ENCODE data around the gene ARF1. TPM values are rescaled to one million over a fixed set of nuclear protein-coding genes. Genes with fewer than 3 reads are reported as not detected.

ARF1 gene
- total and polyA plus RNA-seq, 8 donors: 267 to 455 (median 301) TPM

- intact Hi-C loops (cut with DNase I): no loop called here
- Histone ChIP-seq H3K27me3 (peaks cover 26 to 90% of the 10 kb centered on the region in 2 donors), H3K9me3 (no peaks in the 10 kb centered on the region), H3K36me3 (no peaks in the 10 kb centered on the region), H3K4me1 (peaks cover 11 to 20% of the 10 kb centered on the region in 2 donors), H3K4me3 (peak overlapping the region; percentile 11 to 42), H3K27ac (peak overlapping the region in 1 of 2 donors; percentile 13)
- DNase-seq (peak in 1 of 4 donors; percentile 52), ATAC-seq (no peak)
- TF ChIP-seq, protein P1, sequence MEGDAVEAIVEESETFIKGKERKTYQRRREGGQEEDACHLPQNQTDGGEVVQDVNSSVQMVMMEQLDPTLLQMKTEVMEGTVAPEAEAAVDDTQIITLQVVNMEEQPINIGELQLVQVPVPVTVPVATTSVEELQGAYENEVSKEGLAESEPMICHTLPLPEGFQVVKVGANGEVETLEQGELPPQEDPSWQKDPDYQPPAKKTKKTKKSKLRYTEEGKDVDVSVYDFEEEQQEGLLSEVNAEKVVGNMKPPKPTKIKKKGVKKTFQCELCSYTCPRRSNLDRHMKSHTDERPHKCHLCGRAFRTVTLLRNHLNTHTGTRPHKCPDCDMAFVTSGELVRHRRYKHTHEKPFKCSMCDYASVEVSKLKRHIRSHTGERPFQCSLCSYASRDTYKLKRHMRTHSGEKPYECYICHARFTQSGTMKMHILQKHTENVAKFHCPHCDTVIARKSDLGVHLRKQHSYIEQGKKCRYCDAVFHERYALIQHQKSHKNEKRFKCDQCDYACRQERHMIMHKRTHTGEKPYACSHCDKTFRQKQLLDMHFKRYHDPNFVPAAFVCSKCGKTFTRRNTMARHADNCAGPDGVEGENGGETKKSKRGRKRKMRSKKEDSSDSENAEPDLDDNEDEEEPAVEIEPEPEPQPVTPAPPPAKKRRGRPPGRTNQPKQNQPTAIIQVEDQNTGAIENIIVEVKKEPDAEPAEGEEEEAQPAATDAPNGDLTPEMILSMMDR (IDR thresholded peaks at IDR 0.05): no peak
These were observed 23.4 kb upstream of the ARF1 start for GRCh38 chr1:228058949-228059633.

DNA sequence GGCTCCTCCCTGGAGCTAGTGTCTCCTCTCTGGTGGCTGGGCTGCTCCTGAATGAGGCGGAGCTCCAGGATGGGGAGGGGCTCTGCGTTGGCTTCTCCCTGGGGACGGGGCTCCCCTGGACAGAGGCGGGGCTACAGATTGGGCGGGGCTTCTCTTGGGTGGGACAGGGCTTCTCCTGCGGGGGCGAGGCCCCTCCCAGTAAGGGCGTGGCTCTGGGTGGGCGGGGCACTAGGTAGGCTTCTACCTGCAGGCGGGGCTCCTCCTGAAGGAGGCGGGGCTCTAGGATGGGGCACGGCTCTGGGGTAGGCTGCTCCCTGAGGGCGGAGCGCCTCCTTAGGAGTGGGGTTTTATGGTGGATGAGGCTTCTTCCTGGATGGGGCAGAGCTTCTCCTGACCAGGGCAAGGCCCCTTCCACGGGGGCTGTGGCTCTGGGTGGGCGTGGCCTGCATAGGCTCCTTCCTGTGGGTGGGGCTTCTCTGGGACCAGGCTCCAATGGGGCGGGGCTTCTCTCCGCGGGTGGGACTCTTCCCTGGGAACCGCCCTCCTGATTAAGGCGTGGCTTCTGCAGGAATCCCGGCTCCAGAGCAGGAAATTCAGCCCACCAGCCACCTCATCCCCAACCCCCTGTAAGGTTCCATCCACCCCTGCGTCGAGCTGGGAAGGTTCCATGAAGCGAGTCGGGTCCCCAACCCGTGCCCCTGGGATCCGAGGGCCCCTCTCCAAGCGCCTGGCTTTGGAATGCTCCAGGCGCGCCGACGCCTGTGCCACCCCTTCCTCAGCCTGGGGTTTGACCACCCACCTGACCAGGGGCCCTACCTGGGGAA is 22.7 kb upstream of the ARF1 start:
- peak in 3 of 4 donors; percentile 70 to 98 (median 96) for DNase-seq
- Histone ChIP-seq H3K36me3 (no peaks in the 10 kb centered on the region), H3K27ac (peak overlapping the region in 1 of 2 donors; percentile 49), H3K4me3 (peak overlapping the region; percentile 21 to 42), H3K4me1 (peaks cover 11 to 20% of the 10 kb centered on the region in 2 donors), H3K9me3 (no peaks in the 10 kb centered on the region), H3K27me3 (peaks cover 26 to 94% of the 10 kb centered on the region in 2 donors)
- intact Hi-C loops (cut with DNase I): no loop called here
- peak; percentile 91 for ATAC-seq
- TF ChIP-seq, protein P1 (IDR thresholded peaks at IDR 0.05): no peak

GRCh38 chr1:228060458-228061190 is 21.9 kb upstream of the ARF1 start:
- peak; percentile 47 for ATAC-seq
- no peaks in the 10 kb centered on the region for H3K36me3 ChIP-seq
- peak overlapping the region; percentile 21 to 42 for H3K4me3 ChIP-seq
- intact Hi-C loops (cut with DNase I): no loop called here
- TF ChIP-seq, protein P1 (IDR thresholded peaks at IDR 0.05): no peak
- peaks cover 26 to 99% of the 10 kb centered on the region in 2 donors for H3K27me3 ChIP-seq
- H3K9me3 ChIP-seq: no peaks in the 10 kb centered on the region
- DNase-seq: peak in 2 of 4 donors; percentile 34 to 82
- peak overlapping the region in 1 of 2 donors; percentile 49 for H3K27ac ChIP-seq
- H3K4me1 ChIP-seq: peaks cover 11 to 20% of the 10 kb centered on the region in 2 donors

GRCh38 chr1:228061411-228062084 is 21.0 kb upstream of the ARF1 start:
- TF ChIP-seq, protein P1 (IDR thresholded peaks at IDR 0.05): no peak
- intact Hi-C loops (cut with DNase I): no loop called here
- H3K27me3 ChIP-seq: peaks cover 26 to 99% of the 10 kb centered on the region in 2 donors
- H3K9me3 ChIP-seq: no peaks in the 10 kb centered on the region
- no peaks in the 10 kb centered on the region for H3K36me3 ChIP-seq
- peaks cover 11 to 20% of the 10 kb centered on the region in 2 donors for H3K4me1 ChIP-seq
- DNase-seq (peak in 1 of 4 donors; percentile 14), ATAC-seq (no peak)
- H3K27ac ChIP-seq: no peak overlapping the region
- H3K4me3 ChIP-seq: no peak overlapping the region
